H7 (cell line): ENCODE results near the gene FAM117B. TPM values are rescaled to one million over a fixed set of nuclear protein-coding genes. Genes with fewer than 3 reads are reported as not detected.

Source experiments
- DNase-seq: peaks from one replicate; pipeline ENCODE4 v3.0.0; 2012
- H3K27me3 ChIP-seq: 2 replicates; pipeline ENCODE4 v1.6.0; 2011; ENCODE audit warnings: mild to moderate bottlenecking, low read length; ENCODE audit not compliant: control insufficient read depth, insufficient read depth
- H3K36me3 ChIP-seq: replicated peaks from 2 replicates; pipeline ENCODE4 v1.5.1; 2011; ENCODE audit warnings: low read length; ENCODE audit not compliant: control insufficient read depth, insufficient read depth
- H3K4me3 ChIP-seq: 2 replicates; pipeline ENCODE4 v1.5.1; 2011; ENCODE audit warnings: low read depth, mild to moderate bottlenecking, control low read depth, low read length, moderate library complexity; ENCODE audit not compliant: insufficient read depth
- total RNA-seq: library from RNA; depleted of rRNA; stranded (reverse); fragments of >200 nt; shearing (Covaris generic); gene quantifications from 2 replicates; pipeline ENCODE4 v1.2.3, GENCODE V29; 2014

The FAM117B gene
- total RNA-seq, 1 experiment from 2014 or later = 6.9 TPM

GRCh38 chr2:202750763-202751427, 116.1 kb downstream of the FAM117B start:
- no peak overlapping the region for H3K4me3 ChIP-seq
- DNase-seq = no peak
- H3K27me3 ChIP-seq = no peaks in the 10 kb centered on the region
- no peaks in the 10 kb centered on the region for H3K36me3 ChIP-seq

DNA sequence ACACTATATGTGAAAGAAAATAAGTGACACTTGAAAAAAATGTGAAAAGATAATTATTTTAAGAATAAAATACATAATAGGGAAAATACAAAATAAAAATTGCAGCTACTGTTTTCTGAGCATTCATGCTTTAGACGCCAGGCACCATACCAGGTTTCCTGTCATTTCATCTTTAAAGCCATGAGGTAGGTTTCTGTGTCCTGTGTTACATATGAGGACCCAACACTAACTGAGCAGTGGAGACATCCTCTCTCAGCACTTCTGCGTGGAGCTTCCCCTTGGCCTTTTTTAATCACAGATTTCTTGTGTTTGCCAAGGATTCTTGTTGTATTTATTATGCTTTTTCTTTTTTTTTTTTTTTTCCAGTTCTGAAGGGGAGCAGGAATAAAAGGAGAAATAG, 117.3 kb downstream of the FAM117B start:
- no peaks in the 10 kb centered on the region for H3K27me3 ChIP-seq
- no peaks in the 10 kb centered on the region; the same call in 1 of the 2 replicates for H3K36me3 ChIP-seq
- DNase-seq = no peak
- no peak overlapping the region for H3K4me3 ChIP-seq

GRCh38 chr2:202754936-202755335, 120.2 kb downstream of the FAM117B start:
- DNase-seq = no peak
- Histone ChIP-seq H3K4me3 (no peak overlapping the region), H3K27me3 (no peaks in the 10 kb centered on the region), H3K36me3 (peaks cover 5% of the 10 kb centered on the region)

DNA sequence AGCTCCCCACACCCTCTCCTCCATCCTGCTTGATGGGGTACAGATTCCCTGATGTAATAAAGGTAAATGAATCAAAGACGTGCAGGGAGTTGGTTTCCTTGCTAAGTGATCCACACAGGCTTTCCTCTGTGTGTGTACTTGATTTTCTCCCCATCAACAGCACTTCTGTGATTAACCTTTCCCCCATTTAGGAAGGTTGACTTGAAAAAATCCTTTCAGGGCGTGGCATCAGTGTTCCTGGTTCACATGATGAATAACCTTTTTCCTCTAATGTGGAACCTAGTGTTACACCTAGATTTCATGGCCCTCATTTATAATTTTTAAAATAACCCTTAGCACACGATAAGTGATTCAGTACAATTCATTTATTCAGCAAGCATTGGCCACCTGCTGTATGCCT, 121.8 kb downstream of the FAM117B start:
- Histone ChIP-seq H3K27me3 (no peaks in the 10 kb centered on the region), H3K36me3 (peaks cover 5% of the 10 kb centered on the region), H3K4me3 (no peak overlapping the region)
- no peak for DNase-seq

DNA sequence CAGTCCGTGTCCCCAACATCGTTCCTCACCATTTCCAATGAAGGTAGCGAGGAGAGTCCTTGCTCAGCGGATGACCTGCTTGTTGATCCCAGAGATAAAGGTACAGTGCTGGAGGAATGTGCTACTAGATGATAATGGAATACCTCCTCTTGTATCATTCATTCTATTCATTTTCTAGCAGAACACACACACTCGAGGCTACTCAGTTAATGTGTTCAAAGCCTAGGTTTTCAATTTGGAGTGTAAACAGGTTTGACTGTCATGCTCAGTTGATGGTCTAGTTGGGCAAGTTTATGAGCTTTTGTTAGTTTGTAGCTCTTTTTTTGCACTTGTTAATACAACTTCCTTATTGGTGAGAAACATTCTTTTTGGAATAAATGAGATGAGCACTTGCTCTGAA, 122.6 kb downstream of the FAM117B start:
- DNase-seq = no peak
- Histone ChIP-seq H3K4me3 (no peak overlapping the region), H3K27me3 (no peaks in the 10 kb centered on the region), H3K36me3 (peaks cover 5% of the 10 kb centered on the region)

GRCh38 chr2:202758128-202758527, 123.4 kb downstream of the FAM117B start:
- peaks cover 5% of the 10 kb centered on the region for H3K36me3 ChIP-seq
- DNase-seq = no peak
- no peak overlapping the region for H3K4me3 ChIP-seq
- H3K27me3 ChIP-seq = no peaks in the 10 kb centered on the region

GRCh38 chr2:202758604-202759003, 123.8 kb downstream of the FAM117B start:
- Histone ChIP-seq H3K4me3 (no peak overlapping the region), H3K27me3 (no peaks in the 10 kb centered on the region), H3K36me3 (peaks cover 5% of the 10 kb centered on the region)
- DNase-seq = no peak

GRCh38 chr2:202760848-202761247, 126.1 kb downstream of the FAM117B start:
- no peak for DNase-seq
- Histone ChIP-seq H3K4me3 (no peak overlapping the region), H3K36me3 (peaks cover 8% of the 10 kb centered on the region), H3K27me3 (no peaks in the 10 kb centered on the region)

- Histone ChIP-seq H3K27me3 (no peaks in the 10 kb centered on the region), H3K4me3 (no peak overlapping the region), H3K36me3 (peaks cover 6% of the 10 kb centered on the region)
- DNase-seq = no peak
Measured at GRCh38 chr2:202762556-202762955, 127.8 kb downstream of the FAM117B start.

GRCh38 chr2:202763916-202764315, 129.1 kb downstream of the FAM117B start:
- Histone ChIP-seq H3K36me3 (peaks cover 6% of the 10 kb centered on the region), H3K27me3 (no peaks in the 10 kb centered on the region), H3K4me3 (no peak overlapping the region)
- no peak for DNase-seq

DNA sequence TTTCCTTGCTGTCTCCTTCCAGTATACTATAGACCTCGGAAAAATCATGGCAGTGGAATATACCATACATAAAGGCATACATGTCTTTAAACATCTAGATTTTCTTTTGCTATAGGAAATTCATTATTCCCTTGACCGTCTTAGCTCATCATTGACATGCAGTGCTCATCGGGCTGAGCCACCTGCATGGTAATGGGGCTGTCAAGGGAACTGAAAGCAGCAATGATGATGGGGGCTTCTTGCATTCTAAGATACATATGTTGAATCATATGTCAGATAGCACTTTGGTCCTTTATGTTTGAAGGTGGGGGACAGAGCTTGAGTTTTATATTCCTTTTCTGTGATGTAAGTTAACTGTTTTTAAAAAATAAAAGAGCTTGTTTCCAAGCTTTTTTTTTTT, 130.2 kb downstream of the FAM117B start:
- H3K36me3 ChIP-seq = peaks cover 4% of the 10 kb centered on the region
- H3K27me3 ChIP-seq = no peaks in the 10 kb centered on the region
- no peak overlapping the region for H3K4me3 ChIP-seq
- no peak for DNase-seq

DNA sequence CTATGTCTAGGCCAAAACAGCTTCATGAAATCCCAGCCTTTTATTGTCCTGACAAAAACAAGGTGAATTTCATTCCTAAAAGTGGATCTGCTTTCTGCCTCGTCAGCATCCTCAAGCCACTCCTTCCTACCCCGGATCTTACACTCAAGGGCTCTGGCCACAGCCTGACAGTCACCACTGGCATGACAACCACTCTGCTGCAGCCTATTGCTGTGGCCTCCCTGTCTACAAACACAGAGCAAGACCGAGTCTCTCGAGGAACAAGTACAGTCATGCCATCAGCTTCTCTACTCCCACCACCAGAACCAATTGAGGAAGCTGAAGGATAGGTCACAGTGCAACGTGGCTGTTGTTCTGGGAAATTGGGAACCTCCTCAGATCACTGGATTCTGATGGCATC, 130.7 kb downstream of the FAM117B start:
- no peaks in the 10 kb centered on the region for H3K27me3 ChIP-seq
- peaks cover 4% of the 10 kb centered on the region for H3K36me3 ChIP-seq
- no peak for DNase-seq
- no peak overlapping the region for H3K4me3 ChIP-seq

DNA sequence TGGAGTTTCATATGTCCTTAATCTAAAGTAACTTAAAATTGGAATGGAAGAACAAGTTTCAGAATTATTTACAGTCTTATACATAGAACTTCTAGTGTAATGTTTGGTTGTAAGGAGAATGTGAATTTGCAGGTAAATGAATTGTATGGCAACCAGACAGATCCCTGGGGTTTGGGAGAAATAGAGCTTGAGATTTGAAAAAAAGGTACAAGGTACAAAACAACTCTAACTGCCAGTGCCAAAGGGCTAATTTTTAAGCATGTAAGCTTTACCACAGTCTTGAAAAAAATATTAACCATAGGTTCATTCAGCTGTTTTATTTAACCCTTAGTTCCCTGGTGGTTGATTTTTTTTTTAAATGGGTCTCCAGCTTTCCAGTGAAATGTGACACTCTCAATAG, 133.5 kb downstream of the FAM117B start:
- peaks cover 4% of the 10 kb centered on the region for H3K36me3 ChIP-seq
- DNase-seq = no peak

GRCh38 chr2:202769201-202769600, 134.4 kb downstream of the FAM117B start:
- Histone ChIP-seq H3K27me3 (no peaks in the 10 kb centered on the region), H3K4me3 (no peak overlapping the region), H3K36me3 (peaks cover 4% of the 10 kb centered on the region)
- no peak for DNase-seq

More for the DNA sequence above, 133.5 kb downstream of the FAM117B start:
- no peaks in the 10 kb centered on the region for H3K27me3 ChIP-seq
- H3K4me3 ChIP-seq = no peak overlapping the region

DNA sequence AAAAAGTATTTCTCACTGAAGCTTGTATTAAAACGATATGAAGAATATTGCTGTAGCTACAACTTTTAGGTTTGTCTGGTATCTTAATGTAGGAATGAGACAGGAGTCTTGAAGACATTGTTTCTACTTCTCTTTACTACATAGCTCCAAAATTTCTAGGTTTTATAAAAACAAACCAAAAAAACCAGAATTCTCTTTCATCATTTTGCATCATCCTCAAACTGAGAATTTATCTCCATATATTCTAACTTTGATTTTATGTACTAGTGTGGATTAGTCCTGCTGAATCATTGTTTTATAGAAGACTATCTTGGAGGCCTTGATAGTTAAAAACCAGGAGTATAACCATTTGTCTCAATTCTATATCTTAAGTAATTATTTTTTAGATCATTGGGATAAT, 136.6 kb downstream of the FAM117B start:
- no peak for DNase-seq
- Histone ChIP-seq H3K4me3 (no peak overlapping the region), H3K27me3 (no peaks in the 10 kb centered on the region), H3K36me3 (peaks cover 1% of the 10 kb centered on the region)
